ENCODE measurements around the gene TMOD1. TPM values are rescaled to one million over a fixed set of nuclear protein-coding genes. Genes with fewer than 3 reads are reported as not detected.
A peak's percentile ranks its signal among the peaks of the same experiment; 100 is the strongest.

Gene TMOD1
- total and polyA plus RNA-seq, 4 donors, result 9.2 to 20.0 (median 14.1) TPM

DNA sequence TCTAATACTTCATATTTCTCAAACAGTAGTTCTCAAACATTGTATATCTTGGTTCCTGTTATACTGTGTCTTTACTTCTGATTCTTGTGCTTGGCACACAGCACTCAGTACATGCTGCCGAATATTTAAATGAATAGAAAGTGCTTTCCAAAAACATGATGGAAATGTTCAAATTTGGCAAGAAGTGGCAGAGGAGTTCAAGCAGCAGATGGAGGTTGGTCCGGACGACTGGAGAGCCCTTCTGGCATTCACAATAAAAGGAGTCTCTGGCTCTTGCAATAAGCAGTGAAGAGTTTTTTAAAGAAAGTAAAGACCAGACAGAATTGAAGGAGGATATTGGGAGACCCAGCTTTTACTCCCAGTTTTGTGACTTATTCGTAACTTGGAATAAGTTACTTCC, 95.4 kb downstream of the TMOD1 start:
- H3K36me3 ChIP-seq (ENCODE audit: control insufficient read depth in 4 of 4, insufficient read depth in 3 of 4, low read depth in 1 of 4, low read length in 3 of 4), result peaks cover 2 to 20% (median 13%) of the 10 kb centered on the region in 4 donors
- TF ChIP-seq, protein P1, sequence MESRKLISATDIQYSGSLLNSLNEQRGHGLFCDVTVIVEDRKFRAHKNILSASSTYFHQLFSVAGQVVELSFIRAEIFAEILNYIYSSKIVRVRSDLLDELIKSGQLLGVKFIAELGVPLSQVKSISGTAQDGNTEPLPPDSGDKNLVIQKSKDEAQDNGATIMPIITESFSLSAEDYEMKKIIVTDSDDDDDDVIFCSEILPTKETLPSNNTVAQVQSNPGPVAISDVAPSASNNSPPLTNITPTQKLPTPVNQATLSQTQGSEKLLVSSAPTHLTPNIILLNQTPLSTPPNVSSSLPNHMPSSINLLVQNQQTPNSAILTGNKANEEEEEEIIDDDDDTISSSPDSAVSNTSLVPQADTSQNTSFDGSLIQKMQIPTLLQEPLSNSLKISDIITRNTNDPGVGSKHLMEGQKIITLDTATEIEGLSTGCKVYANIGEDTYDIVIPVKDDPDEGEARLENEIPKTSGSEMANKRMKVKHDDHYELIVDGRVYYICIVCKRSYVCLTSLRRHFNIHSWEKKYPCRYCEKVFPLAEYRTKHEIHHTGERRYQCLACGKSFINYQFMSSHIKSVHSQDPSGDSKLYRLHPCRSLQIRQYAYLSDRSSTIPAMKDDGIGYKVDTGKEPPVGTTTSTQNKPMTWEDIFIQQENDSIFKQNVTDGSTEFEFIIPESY (IDR thresholded peaks at IDR 0.05), result no peak
- TF ChIP-seq GABPA (IDR thresholded peaks at IDR 0.05 in 1 of 2, conservative IDR thresholded peaks at IDR 0.05 in 1 of 2) (no peak), YY1 (IDR thresholded peaks at IDR 0.05) (no peak), SP1 (IDR thresholded peaks at IDR 0.05) (no peak), CTCF (IDR thresholded peaks at IDR 0.05; ENCODE audit: low read depth, low read length, missing input control) (no peak), JUND (IDR thresholded peaks at IDR 0.05) (no peak), RAD21 (IDR thresholded peaks at IDR 0.05) (no peak), NR2F2 (IDR thresholded peaks at IDR 0.05) (no peak), HNF4A (conservative IDR thresholded peaks at IDR 0.05) (no peak), FOXA2 (IDR thresholded peaks at IDR 0.05) (no peak), EGR1 (IDR thresholded peaks at IDR 0.05; ENCODE audit: low read depth in 2 of 2) (no peak), FOXA1 (IDR thresholded peaks at IDR 0.05) (no peak), HNF4G (IDR thresholded peaks at IDR 0.05) (no peak), TAF1 (conservative IDR thresholded peaks at IDR 0.05) (no peak), RXRA (IDR thresholded peaks at IDR 0.05) (no peak)
- TF ChIP-seq, protein P2, sequence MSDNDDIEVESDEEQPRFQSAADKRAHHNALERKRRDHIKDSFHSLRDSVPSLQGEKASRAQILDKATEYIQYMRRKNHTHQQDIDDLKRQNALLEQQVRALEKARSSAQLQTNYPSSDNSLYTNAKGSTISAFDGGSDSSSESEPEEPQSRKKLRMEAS (IDR thresholded peaks at IDR 0.05), result no peak
- TF ChIP-seq, protein P3, sequence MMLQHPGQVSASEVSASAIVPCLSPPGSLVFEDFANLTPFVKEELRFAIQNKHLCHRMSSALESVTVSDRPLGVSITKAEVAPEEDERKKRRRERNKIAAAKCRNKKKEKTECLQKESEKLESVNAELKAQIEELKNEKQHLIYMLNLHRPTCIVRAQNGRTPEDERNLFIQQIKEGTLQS (IDR thresholded peaks at IDR 0.05), result no peak
- DNase-seq (ENCODE audit: low spot score), result no peak
- H3K9ac ChIP-seq (ENCODE audit: low read depth in 1 of 2, low read length in 2 of 2), result no peak overlapping the region
- 86% methylated on average over 4 of the region's 4 CpGs for WGBS
- no peaks in the 10 kb centered on the region for H3K27me3 ChIP-seq (ENCODE audit: control insufficient read depth in 4 of 4, insufficient read depth in 4 of 4, low read length in 3 of 4)
- peaks cover 0 to 4% (median 2%) of the 10 kb centered on the region in 4 donors for H3K4me1 ChIP-seq (ENCODE audit: control insufficient read depth in 4 of 4, insufficient read depth in 4 of 4, low read length in 3 of 4)
- H3K4me3 ChIP-seq (ENCODE audit: low read depth in 1 of 3, low read length in 3 of 3), result no peak overlapping the region
- no peaks in the 10 kb centered on the region for H3K9me3 ChIP-seq (ENCODE audit: control insufficient read depth in 4 of 4, low read length in 3 of 4)
- no peak overlapping the region for H3K27ac ChIP-seq (ENCODE audit: low read depth in 1 of 2, low read length in 2 of 2)

DNA sequence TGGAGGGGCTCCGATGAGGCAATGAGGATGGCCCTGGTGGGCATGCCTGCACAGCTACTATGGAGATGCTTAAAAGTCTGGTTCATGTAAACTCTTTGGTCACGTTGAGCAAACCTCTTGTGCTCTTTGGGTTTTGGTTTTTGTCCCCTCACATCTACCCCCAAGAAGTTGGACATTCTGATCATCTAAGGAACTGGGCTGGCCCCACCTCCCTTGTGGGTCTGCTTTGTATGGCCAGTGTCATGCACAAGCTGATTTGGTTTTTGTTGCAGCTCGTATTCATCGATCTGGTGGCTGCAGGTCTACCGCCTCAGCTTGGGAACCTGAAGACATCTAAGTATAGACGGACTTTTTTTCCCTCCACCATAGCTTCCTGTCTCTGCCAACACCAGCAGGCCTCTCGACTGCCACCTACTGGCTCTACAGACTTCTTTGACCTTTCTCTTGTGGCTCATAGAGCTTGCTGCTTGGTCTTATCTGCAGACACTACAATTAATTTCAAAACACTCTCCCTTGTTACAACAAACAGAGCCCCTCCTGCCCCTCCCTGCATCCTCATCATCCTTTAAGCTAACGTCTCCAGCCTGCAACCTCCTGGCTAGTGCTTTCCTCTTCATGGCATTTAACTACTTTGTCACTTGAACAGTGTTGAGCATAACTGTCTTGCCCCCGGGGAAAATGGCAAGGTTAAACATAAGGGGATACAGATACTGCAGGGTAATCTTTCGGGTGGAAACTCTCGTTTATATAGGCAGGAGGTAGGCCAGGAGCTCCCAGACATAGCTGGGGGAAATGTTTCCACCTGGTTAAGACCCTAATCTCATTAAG, 97.2 kb downstream of the TMOD1 start:
- H3K9me3 ChIP-seq (ENCODE audit: control insufficient read depth in 4 of 4, low read length in 3 of 4), result no peaks in the 10 kb centered on the region
- H3K27me3 ChIP-seq (ENCODE audit: control insufficient read depth in 4 of 4, insufficient read depth in 4 of 4, low read length in 3 of 4), result no peaks in the 10 kb centered on the region
- H3K4me3 ChIP-seq (ENCODE audit: low read depth in 1 of 3, low read length in 3 of 3), result no peak overlapping the region
- H3K27ac ChIP-seq (ENCODE audit: low read depth in 1 of 2, low read length in 2 of 2), result no peak overlapping the region
- H3K36me3 ChIP-seq (ENCODE audit: control insufficient read depth in 4 of 4, insufficient read depth in 3 of 4, low read depth in 1 of 4, low read length in 3 of 4), result peaks cover 4 to 37% (median 25%) of the 10 kb centered on the region in 4 donors
- TF ChIP-seq RXRA (IDR thresholded peaks at IDR 0.05), result no peak
- no peak for TF ChIP-seq NR2F2 (IDR thresholded peaks at IDR 0.05)
- peak; percentile 90 to 94 for TF ChIP-seq RAD21 (IDR thresholded peaks at IDR 0.05)
- peak; percentile 73 for TF ChIP-seq CTCF (IDR thresholded peaks at IDR 0.05; ENCODE audit: low read depth, low read length, missing input control)
- TF ChIP-seq JUND (IDR thresholded peaks at IDR 0.05), result no peak
- TF ChIP-seq GABPA (IDR thresholded peaks at IDR 0.05 in 1 of 2, conservative IDR thresholded peaks at IDR 0.05 in 1 of 2), result no peak
- TF ChIP-seq, protein P3 (IDR thresholded peaks at IDR 0.05), result no peak
- TF ChIP-seq HNF4A (conservative IDR thresholded peaks at IDR 0.05), result peak in 1 of 2 donors; percentile 13
- TF ChIP-seq YY1 (IDR thresholded peaks at IDR 0.05), result no peak
- TF ChIP-seq SP1 (IDR thresholded peaks at IDR 0.05), result no peak
- no peak for TF ChIP-seq FOXA1 (IDR thresholded peaks at IDR 0.05)
- H3K9ac ChIP-seq (ENCODE audit: low read depth in 1 of 2, low read length in 2 of 2), result no peak overlapping the region
- H3K4me1 ChIP-seq (ENCODE audit: control insufficient read depth in 4 of 4, insufficient read depth in 4 of 4, low read length in 3 of 4), result peaks cover 0 to 4% (median 2%) of the 10 kb centered on the region in 4 donors
- WGBS, result 27% methylated on average over 11 of the region's 11 CpGs
- peak; percentile 73 for DNase-seq (ENCODE audit: low spot score)
